ENCODE data around the gene OR6V1. TPM values are rescaled to one million over a fixed set of nuclear protein-coding genes. Genes with fewer than 3 reads are reported as not detected.

The OR6V1 gene, protein sequence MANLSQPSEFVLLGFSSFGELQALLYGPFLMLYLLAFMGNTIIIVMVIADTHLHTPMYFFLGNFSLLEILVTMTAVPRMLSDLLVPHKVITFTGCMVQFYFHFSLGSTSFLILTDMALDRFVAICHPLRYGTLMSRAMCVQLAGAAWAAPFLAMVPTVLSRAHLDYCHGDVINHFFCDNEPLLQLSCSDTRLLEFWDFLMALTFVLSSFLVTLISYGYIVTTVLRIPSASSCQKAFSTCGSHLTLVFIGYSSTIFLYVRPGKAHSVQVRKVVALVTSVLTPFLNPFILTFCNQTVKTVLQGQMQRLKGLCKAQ
- not detected in 2 replicates for total RNA-seq

DNA sequence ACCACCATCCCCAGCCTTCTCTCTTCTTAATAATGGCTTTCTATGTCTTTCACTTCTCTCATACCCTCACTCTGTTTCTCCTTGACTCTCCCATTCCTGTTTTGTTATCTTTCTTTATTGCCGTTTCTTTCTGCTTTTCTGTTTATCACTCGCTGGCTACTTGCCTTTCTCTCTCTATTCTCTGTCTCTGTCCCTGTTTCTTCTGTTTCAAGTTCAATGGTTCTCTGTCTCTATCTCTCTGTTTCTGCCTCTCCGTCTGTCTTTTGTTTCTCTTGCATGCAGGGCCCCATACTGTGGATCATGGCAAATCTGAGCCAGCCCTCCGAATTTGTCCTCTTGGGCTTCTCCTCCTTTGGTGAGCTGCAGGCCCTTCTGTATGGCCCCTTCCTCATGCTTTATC, at the start of gene OR6V1:
OR6V1 (plus strand) TSS at position 301 of the 400 bp plus-strand sequence; CDS start at position 301, 0 bp downstream.

DNA sequence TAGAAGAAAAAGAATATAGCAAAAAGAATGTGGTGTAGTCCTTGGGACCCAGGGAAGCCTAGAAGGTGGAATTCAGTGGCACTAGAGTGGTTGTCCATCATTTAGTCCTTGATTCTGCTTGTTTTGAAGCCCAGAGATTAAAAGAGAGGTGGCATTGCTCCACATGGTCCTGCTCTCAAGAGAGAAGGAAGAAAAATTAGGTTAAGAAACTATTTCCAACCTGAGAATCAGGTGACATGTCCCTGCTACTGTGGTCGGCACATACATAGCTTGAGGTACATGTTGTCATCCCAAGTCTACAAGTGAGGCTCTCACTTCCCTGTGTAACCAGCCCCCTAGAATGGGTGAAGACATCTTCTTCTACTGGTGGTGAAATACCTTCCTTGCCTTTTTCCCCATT, 25.1 kb upstream of the OR6V1 start, which contains the start of gene OR9A2:
OR9A2 (minus strand) TSS at position 101 of the 400 bp plus-strand sequence; CDS start at position 101, 0 bp downstream.

Other genes starting within 250 kb of the OR6V1 start
- 1.9 and 8.8 TPM in 2 replicates for gene EPHB6, start 197.3 kb upstream of the OR6V1 start, total RNA-seq
- gene TRPV6, start 166.6 kb upstream of the OR6V1 start, total RNA-seq, result not detected in 2 replicates
- gene TRPV5, start 118.6 kb upstream of the OR6V1 start, total RNA-seq, result not detected in 2 replicates
- not detected in 2 replicates for gene LLCFC1, start 112.9 kb upstream of the OR6V1 start, total RNA-seq
- gene KEL, start 90.0 kb upstream of the OR6V1 start, total RNA-seq, result 0.17 TPM in 1 of 2 replicates, not detected in the other
- gene OR9A2, start 25.2 kb upstream of the OR6V1 start, total RNA-seq, result not detected in 2 replicates
- not detected in 2 replicates for gene PIP, start 79.7 kb downstream of the OR6V1 start, total RNA-seq
- not detected in 2 replicates for gene TAS2R39, start 131.1 kb downstream of the OR6V1 start, total RNA-seq
- not detected in 2 replicates for gene TAS2R40, start 169.7 kb downstream of the OR6V1 start, total RNA-seq
- gene GSTK1, start 211.1 kb downstream of the OR6V1 start, total RNA-seq, result 106 and 155 TPM in 2 replicates
- 0.50 TPM in 1 of 2 replicates, not detected in the other for gene TMEM139, start 232.6 kb downstream of the OR6V1 start, total RNA-seq
- gene CASP2, start 236.0 kb downstream of the OR6V1 start, total RNA-seq, result 12.9 and 14.4 TPM in 2 replicates

Measured in smooth muscle cell of trachea (primary cell).